AG10803 (cell line): ENCODE data around the gene AOC3.
"Not testable (repeated sequence)": the region's sequence is repeated elsewhere in the genome, so short reads cannot be mapped to it uniquely, and the experiment has no call there.

Experiments
- DNase-seq: peaks from one replicate; pipeline ENCODE4 v3.0.0; 2010; ENCODE audit warnings: low read depth
- H3K4me3 ChIP-seq: 2 replicates; pipeline ENCODE4 v1.5.1; 2011; ENCODE audit warnings: mild to moderate bottlenecking, low read length, control low read depth
- CTCF ChIP-seq: conservative IDR thresholded peaks from 2 replicates; pipeline ENCODE4 v1.5.1; 2011; ENCODE audit warnings: mild to moderate bottlenecking, low read length, control low read depth, inconsistent platforms

AOC3 gene

GRCh38 chr17:42849451-42850181, 1.4 kb upstream of the AOC3 start:
- H3K4me3 ChIP-seq = no peak overlapping the region
- DNase-seq = peak; percentile 23
- TF ChIP-seq CTCF = no peak

GRCh38 chr17:42851371-42852240, 607 bp downstream of the AOC3 start:
- DNase-seq, H3K4me3 ChIP-seq: not testable (repeated sequence)

- no peak overlapping the region for H3K4me3 ChIP-seq
- TF ChIP-seq CTCF = no peak
- no peak for DNase-seq
Observed at GRCh38 chr17:42852351-42852750, 1.4 kb downstream of the AOC3 start.

GRCh38 chr17:42853004-42853403, 2.0 kb downstream of the AOC3 start:
- TF ChIP-seq CTCF = no peak
- DNase-seq = no peak
- no peak overlapping the region for H3K4me3 ChIP-seq

- H3K4me3 ChIP-seq = no peak overlapping the region
- no peak for TF ChIP-seq CTCF
- DNase-seq = no peak
Observed at GRCh38 chr17:42853597-42853967, 2.6 kb downstream of the AOC3 start.

GRCh38 chr17:42853968-42854790, 3.2 kb downstream of the AOC3 start:
- H3K4me3 ChIP-seq = no peak overlapping the region
- no peak for DNase-seq
- TF ChIP-seq CTCF = no peak

- DNase-seq = no peak
- no peak for TF ChIP-seq CTCF
- no peak overlapping the region for H3K4me3 ChIP-seq
Observed at GRCh38 chr17:42855048-42855596, 4.1 kb downstream of the AOC3 start.

GRCh38 chr17:42856093-42856492, 5.1 kb downstream of the AOC3 start:
- not testable (repeated sequence) for DNase-seq

GRCh38 chr17:42856516-42856915, 5.5 kb downstream of the AOC3 start:
- not testable (repeated sequence) for DNase-seq, H3K4me3 ChIP-seq

More at GRCh38 chr17:42856093-42856492, 5.1 kb downstream of the AOC3 start:
- not testable (repeated sequence) for H3K4me3 ChIP-seq
